NCI-H2227 treated with DMSO at 0.1 percent for 48 hours (cell line): Measurements from ENCODE around the gene P3H2.

Source experiments
- DNase-seq: peaks from one replicate; lab custom pipeline; 2025; lab: John Stamatoyannopoulos, UW

The P3H2 gene

GRCh38 chr3:190124067-190124466, 3.4 kb upstream of the P3H2 start:
- no peak for DNase-seq

GRCh38 chr3:190122198-190122771, 1.6 kb upstream of the P3H2 start:
- DNase-seq = no peak

DNA sequence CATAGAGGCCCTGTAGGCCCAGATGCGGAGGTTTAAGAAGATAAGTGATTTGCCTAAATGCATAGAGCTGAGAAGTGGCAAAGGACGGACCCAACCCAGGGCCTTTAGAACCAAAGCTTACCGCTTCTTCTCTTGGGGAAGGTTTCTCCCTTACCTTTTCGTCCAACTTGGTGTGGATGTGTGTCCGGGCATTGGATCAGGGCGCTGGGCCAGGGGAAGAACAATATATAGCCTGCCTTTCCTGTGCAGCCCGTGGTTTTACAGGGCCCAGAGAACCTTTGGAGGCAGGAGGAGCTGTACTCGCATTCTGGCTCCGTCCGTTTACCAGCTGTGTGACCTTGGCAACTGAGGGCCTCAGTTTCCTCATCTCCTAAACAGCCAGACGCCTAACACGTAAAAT, 686 bp upstream of the P3H2 start:
- DNase-seq = no peak

DNA sequence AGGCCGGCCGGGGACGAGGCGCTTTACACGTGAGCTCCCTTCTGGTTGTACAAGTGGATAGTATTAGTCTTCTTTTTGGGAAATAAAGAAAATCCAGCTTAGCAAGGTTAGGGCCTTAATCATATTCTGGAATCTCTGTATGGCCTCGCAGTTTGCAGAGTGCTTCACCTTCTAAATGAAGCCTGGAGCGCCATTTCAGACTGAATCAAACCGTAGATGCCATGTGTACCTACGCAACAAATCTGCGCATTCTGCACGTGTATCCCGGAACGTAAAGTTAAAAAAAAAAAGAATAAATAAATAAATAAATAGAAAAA, 322 bp upstream of the P3H2 start:
- DNase-seq = no peak

DNA sequence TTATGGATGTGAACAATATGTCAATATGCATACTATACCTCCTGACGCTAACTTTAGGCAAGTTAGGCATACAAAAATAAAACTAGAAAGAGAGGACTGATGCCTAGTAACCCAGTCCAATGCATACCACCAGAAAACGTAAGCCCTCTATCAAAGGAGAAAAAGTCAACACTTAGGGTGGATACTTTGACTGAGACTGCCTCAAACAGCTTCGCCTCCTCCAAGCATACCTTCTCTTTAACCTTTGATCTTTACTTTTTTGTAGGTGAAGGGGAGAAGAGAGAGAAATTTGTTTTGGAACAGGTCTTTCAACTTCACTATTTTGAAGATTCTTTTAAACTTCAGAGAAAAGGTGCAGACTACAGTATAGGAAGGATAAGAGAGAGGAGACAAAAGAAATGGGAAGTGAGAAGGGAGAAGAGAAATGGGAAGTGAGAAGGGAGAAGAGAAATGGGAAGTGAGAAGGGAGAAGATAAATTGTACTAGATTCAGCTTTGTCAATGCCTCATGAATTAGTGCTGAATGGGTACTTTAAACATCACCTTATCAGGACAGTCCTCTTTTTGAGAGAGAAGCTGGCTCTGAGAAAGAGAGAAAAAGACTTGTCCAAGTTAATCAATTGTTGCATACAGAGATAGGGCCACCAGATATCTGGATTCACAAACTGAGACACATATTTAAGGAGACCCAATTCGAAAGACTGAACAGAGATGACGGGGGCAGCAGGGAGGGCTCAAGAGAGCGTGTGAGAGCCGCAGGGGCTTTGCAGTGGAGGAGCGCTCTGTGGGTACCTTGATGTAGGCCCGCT, 1.0 kb downstream of the P3H2 start:
- no peak for DNase-seq

GRCh38 chr3:190118438-190118837, 2.3 kb downstream of the P3H2 start:
- no peak for DNase-seq

GRCh38 chr3:190117981-190118380, 2.7 kb downstream of the P3H2 start:
- no peak for DNase-seq

- no peak for DNase-seq
Observed at GRCh38 chr3:190116551-190117067, 4.1 kb downstream of the P3H2 start.

DNA sequence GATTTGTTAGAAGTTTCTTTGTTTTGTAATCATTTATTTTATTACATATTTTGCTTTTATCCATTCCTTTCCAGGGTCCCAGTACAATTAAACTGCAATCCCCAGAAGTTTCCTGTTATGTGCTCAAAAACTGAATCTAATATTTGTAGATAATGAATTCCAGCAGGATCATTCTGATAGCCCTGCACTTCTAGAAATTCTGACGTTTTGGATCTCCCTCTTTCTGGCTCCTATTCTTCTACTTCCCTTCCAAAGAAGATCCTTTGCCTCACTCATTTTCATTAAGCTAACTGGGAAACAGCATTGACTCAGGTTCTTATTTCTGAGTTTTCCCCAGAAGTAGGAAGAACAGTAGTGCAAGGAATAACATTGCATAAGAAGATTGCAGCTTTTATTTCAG, 9.9 kb downstream of the P3H2 start:
- DNase-seq = no peak

GRCh38 chr3:190109441-190109840, 11.3 kb downstream of the P3H2 start:
- no peak for DNase-seq

DNA sequence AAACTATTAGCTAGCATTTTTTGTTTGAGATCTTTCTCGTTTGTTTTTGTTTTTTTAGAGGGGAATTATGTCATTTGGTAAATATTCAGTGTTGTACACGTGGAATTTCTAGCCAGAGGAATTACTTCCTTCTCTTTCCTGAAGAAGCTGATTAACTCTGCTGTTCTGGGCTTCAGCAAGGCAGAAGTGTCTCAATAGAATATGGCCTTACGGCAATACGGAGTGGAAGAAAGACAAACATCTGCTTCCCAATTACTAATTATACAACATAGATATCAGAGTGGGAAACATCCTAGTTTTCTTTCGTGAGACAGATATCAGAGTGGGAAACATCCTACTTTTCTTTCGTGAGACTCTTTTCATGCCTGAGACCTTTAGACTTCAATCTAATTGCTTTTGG, 11.9 kb downstream of the P3H2 start:
- no peak for DNase-seq

GRCh38 chr3:190105876-190106275, 14.8 kb downstream of the P3H2 start:
- DNase-seq = no peak

DNA sequence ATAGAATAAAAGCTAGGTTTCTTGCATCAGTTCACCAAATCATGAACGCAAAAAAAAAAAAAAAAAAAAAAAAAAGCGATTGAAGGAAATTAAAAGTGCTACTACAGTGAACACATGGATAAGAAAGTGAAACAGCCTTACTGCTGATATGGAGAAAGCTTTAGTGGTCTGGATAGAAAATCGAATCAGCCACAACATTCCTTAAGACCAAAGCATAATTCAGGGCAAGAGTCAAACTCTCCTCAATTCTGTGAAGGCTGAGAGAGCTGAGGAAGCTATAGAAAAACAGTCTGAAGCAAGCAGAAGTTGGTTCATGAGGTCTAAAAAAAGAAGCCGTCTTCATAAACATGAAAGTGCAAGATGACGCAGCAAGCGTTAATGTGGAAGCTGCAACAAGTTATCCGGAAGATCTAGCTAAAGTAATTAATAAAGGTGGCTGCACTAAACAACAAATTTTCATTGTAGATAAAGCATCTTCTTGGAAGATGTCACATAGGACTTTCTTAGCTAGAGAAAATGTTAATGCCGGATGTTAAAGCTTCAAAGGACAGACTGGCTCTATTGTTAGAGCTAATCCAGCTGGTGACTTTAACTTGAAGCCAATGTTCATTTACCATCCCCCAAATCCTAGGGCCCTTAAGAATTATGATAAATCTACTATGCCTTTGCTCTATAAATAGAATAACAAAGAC, 19.2 kb downstream of the P3H2 start:
- no peak for DNase-seq

DNA sequence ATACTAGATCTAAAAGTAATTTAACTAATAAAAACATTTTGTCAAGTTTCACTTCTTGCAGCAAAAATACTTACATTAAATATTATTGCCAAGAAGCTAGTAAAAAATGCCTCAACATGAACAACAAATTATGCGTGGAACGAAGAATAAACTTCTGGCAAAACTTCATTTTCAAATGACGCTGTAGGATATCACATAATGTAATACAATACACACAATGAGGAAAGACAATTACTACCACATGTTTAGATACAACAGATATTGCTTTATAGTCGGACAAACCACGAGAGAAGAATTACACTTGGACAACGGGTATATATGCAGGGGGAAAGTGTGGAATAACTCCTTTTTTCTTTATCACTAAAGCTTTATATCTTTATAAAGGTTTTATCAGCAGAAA, 21.6 kb downstream of the P3H2 start:
- DNase-seq = no peak

DNA sequence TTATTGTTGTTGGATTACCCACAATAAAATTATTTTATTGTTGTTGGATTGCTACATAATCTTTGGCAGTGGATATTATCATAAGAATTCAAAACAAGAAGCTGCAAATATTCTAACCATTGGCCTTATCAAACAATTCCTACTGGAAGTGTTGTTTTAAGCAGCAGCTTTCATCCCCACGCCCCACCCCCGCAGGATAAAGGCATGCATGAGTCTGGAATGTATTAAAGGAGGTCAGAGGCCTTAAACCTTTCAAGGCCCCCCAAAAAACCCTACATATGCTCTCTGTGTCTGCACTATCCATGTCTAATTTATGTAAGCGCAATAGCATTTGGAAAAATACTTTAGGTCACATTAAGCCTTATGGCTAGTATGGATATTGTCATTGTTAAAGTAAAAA, 23.1 kb downstream of the P3H2 start:
- DNase-seq = no peak

DNA sequence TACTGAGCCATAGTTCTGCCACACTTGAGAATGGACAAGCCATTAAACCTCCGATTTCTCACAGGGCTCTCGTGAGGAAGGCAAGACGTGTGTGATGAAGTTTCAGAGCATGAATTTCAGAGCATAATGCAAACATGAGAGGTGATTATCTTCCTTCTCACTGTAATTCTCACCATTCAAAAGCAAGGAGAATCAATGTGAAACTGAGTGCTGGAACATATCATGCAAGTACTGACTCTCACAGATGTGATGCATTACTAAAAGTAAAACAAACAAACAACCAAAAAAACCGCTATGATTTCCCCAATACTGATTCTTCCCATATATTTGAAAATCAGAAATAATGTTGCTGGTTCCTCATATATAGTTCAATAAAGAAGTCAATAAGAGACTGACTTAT, 23.7 kb downstream of the P3H2 start:
- DNase-seq = no peak

- DNase-seq = no peak
Observed at GRCh38 chr3:190096345-190096744, 24.4 kb downstream of the P3H2 start.

DNA sequence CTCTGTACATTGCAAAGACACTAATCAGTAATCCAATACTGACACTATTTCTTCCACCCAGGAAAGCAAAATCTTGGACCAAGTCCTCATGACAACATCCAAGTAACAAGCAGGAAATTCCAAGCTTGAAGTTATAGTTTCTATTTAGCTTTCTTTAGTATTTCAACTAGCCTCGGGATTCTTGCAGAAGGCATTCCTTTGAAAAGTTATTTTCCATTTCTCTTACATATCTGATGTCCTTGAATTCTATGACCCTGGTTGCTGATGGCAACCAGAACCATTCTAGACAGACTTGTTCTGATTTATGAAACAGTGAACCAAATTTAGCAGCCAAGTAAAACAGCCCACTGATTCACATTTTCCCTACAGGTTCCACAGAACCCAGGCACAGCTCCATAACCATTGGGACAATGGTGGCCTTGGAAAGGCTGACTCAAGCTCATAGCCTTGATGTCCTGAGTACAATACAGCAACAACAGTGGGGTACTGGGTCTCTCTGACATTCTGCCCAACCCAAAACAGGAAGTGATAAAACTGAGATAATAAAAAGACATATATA, 26.5 kb downstream of the P3H2 start:
- no peak for DNase-seq

- DNase-seq = no peak
Observed at GRCh38 chr3:190092250-190092649, 28.4 kb downstream of the P3H2 start.

GRCh38 chr3:190089711-190090110, 31.0 kb downstream of the P3H2 start:
- no peak for DNase-seq

GRCh38 chr3:190088890-190089289, 31.8 kb downstream of the P3H2 start:
- DNase-seq = no peak

DNA sequence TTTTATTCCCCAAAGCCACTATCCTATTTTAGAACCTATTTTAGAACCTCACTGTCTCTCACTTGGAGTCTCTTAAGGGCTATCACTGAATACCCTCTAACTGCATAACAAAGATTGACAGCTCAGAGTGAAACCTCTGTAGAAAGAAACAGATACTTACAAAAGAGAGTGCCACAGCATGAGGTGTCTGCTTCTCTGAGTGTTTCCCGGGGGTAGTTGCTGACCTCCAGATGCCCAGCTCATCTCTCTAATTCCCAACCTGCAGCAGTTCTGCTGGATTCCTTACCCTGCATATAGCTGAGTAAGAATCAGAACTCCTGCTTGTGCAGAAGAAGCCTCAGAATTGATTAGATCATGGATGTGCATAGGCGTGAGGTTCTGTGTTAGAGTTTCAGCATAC, 34.5 kb downstream of the P3H2 start:
- no peak for DNase-seq

DNA sequence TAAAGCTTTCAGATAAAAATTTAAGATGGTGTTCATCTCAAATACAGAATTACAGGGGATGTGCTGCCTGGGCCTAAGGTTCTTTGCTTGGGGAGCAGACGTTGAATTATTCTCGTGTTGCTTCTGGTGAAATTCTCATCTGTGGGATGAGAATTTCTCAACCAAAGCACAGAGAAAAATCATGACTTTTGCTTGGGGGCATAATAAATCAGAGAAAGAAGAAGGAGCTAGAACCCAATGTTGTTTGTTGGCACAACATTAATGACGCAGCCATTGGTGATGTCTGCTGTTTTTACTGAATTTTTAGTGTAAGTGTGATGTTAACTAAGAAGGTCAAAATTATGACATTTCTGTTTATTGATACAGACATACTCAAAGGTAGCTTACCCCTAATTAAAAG, 35.7 kb downstream of the P3H2 start:
- no peak for DNase-seq
